HG02884 (cell line): ENCODE results near the gene TRPV4.

Experiments used
- ATAC-seq: cut with Tn5 transposase; IDR thresholded peaks from one replicate; pipeline ENCODE4 v1.9.1; 2021; ENCODE audit warnings: mild to moderate bottlenecking, moderate library complexity; ENCODE audit not compliant: unreplicated experiment

TRPV4 gene

GRCh38 chr12:109743076-109743910, 89.9 kb downstream of the TRPV4 start:
- ATAC-seq, result no peak

GRCh38 chr12:109741970-109742703, 91.1 kb downstream of the TRPV4 start:
- ATAC-seq, result no peak

- no peak for ATAC-seq
Measured at GRCh38 chr12:109741286-109741969, 91.8 kb downstream of the TRPV4 start.

- no peak for ATAC-seq
Measured at GRCh38 chr12:109740694-109741245, 92.4 kb downstream of the TRPV4 start.

- no peak for ATAC-seq
Measured at GRCh38 chr12:109739747-109740693, 93.2 kb downstream of the TRPV4 start.

GRCh38 chr12:109738878-109739665, 94.1 kb downstream of the TRPV4 start:
- ATAC-seq, result no peak

GRCh38 chr12:109738209-109738608, 95.0 kb downstream of the TRPV4 start:
- ATAC-seq, result no peak

- ATAC-seq, result no peak
Measured at GRCh38 chr12:109737631-109738030, 95.6 kb downstream of the TRPV4 start.

GRCh38 chr12:109737126-109737525, 96.1 kb downstream of the TRPV4 start:
- ATAC-seq, result no peak

- no peak for ATAC-seq
Measured at GRCh38 chr12:109736552-109737108, 96.6 kb downstream of the TRPV4 start.

GRCh38 chr12:109735825-109736551, 97.2 kb downstream of the TRPV4 start:
- ATAC-seq, result no peak

- no peak for ATAC-seq
Measured at GRCh38 chr12:109735051-109735521, 98.1 kb downstream of the TRPV4 start.

- ATAC-seq, result no peak
Measured at GRCh38 chr12:109734219-109735000, 98.8 kb downstream of the TRPV4 start.
